H1 (cell line): Measurements from ENCODE around the gene NRIP2. TPM values are rescaled to one million over a fixed set of nuclear protein-coding genes. Genes with fewer than 3 reads are reported as not detected.

Experiments
- CTCF ChIA-PET: fragments of 300-600 bp; sonication (Branson Sonifier 250); formaldehyde crosslinking; loops from one replicate; lab custom pipeline; 2021; ENCODE audit not compliant: partially characterized antibody; lab: Charles Lee
- POLR2A ChIA-PET: fragments of 300-600 bp; sonication (Branson Sonifier 250); formaldehyde crosslinking; loops from one replicate; lab custom pipeline; 2021; ENCODE audit warnings: inconsistent platforms; ENCODE audit not compliant: partially characterized antibody; lab: Charles Lee
- DNase-seq, 2 experiments: peaks; one replicate each; pipeline versions ENCODE4 v3.0.0 to v3.0.0-alpha.2; 2010 to 2022; ENCODE audit warnings: low spot score in 2 of 2, low read depth in 1 of 2, mixed read lengths in 1 of 2
- FAIRE-seq: peaks from 2 replicates; lab custom pipeline; 2011; peaks lifted over from hg19 to GRCh38; lab: Jason Lieb, UNC
- H2AFZ ChIP-seq: 2 replicates; pipeline ENCODE4 v1.8.1; 2012; ENCODE audit warnings: low read length, inconsistent platforms
- H2AK5ac ChIP-seq: 2 replicates; pipeline ENCODE4 v1.6.1; 2013; ENCODE audit warnings: low read depth, low read length
- H2BK120ac ChIP-seq: replicated peaks from 2 replicates; pipeline ENCODE3; 2013; ENCODE audit warnings: low read depth, low read length, inconsistent platforms
- H2BK12ac ChIP-seq: 2 replicates; pipeline ENCODE4 v1.6.1; 2013; ENCODE audit warnings: low read depth, low read length
- H2BK15ac ChIP-seq: 2 replicates; pipeline ENCODE4 v1.6.1; 2013; ENCODE audit warnings: low read length
- H2BK20ac ChIP-seq: 2 replicates; pipeline ENCODE4 v1.6.1; 2013; ENCODE audit warnings: low read length
- H2BK5ac ChIP-seq: 2 replicates; pipeline ENCODE4 v1.6.1; 2013; ENCODE audit warnings: low read depth, low read length
- H3K14ac ChIP-seq: 2 replicates; pipeline ENCODE4 v1.6.1; 2013; ENCODE audit warnings: inconsistent platforms; ENCODE audit not compliant: insufficient read length
- H3K18ac ChIP-seq: 2 replicates; pipeline ENCODE4 v1.6.1; 2013; ENCODE audit warnings: low read length; ENCODE audit errors: extremely low read depth
- H3K23ac ChIP-seq: 2 replicates; pipeline ENCODE4 v1.6.1; 2013; ENCODE audit warnings: inconsistent platforms; ENCODE audit not compliant: insufficient read length
- H3K23me2 ChIP-seq: 2 replicates; pipeline ENCODE4 v1.6.1; 2013; ENCODE audit warnings: low read depth, low read length
- H3K27ac ChIP-seq: 2 replicates; pipeline ENCODE4 v1.6.1; 2011; ENCODE audit warnings: low read depth, low read length, inconsistent platforms
- H3K27me3 ChIP-seq, 4 experiments: replicated peaks in 1 of 4; 1 replicate in 1 of 4; 2 replicates in 3 of 4; pipeline versions ENCODE4 v1.6.1 to v1.8.1; 2011 to 2013; ENCODE audit warnings: low read length in 3 of 4, mild to moderate bottlenecking in 3 of 4, inconsistent platforms in 2 of 4, mixed read lengths in 2 of 4, moderate library complexity in 1 of 4; ENCODE audit not compliant: control insufficient read depth in 3 of 4, insufficient read depth in 3 of 4; ENCODE audit errors: extremely low read depth in 1 of 4
- H3K36me3 ChIP-seq, 4 experiments: 2 replicates each; pipeline versions ENCODE4 v1.6.1 to v1.8.1; 2011 to 2013; ENCODE audit warnings: mild to moderate bottlenecking in 4 of 4, low read length in 3 of 4, moderate library complexity in 2 of 4, control low read depth in 1 of 4, inconsistent platforms in 1 of 4; ENCODE audit not compliant: insufficient read depth in 4 of 4, control insufficient read depth in 2 of 4
- H3K4ac ChIP-seq: replicated peaks from 2 replicates; pipeline ENCODE3; 2013; ENCODE audit warnings: low read length, low read depth, mixed read lengths, inconsistent platforms; ENCODE audit not compliant: insufficient read length
- H3K4me1 ChIP-seq, 4 experiments: replicated peaks in 1 of 4; 1 replicate in 1 of 4; 2 replicates in 3 of 4; pipeline versions ENCODE4 v1.6.1 to v1.8.1; 2011 to 2013; ENCODE audit warnings: low read length in 3 of 4, inconsistent platforms in 2 of 4, mixed read lengths in 1 of 4; ENCODE audit not compliant: insufficient read depth in 4 of 4, control insufficient read depth in 3 of 4
- H3K4me2 ChIP-seq, 2 experiments: 2 replicates each; pipeline versions ENCODE4 v1.6.1 to v1.8.1; 2011 to 2013; ENCODE audit warnings: low read depth in 2 of 2, low read length in 2 of 2, control low read depth in 1 of 2, inconsistent platforms in 1 of 2, mild to moderate bottlenecking in 1 of 2; ENCODE audit not compliant: insufficient read depth in 1 of 2
- H3K4me3 ChIP-seq, 4 experiments: fragments of 200-600, 300-600 bp in 1 of 4; sonication (generic), shearing (Covaris generic), sonication (Bioruptor Twin) in 1 of 4; 2 replicates each; pipeline versions ENCODE4 v1.5.1 to v1.8.1; 2011 to 2016; ENCODE audit warnings: low read length in 4 of 4, low read depth in 3 of 4, control low read depth in 2 of 4, inconsistent platforms in 2 of 4, mild to moderate bottlenecking in 2 of 4, mixed read lengths in 1 of 4, moderate library complexity in 1 of 4; ENCODE audit not compliant: insufficient read depth in 2 of 4; ENCODE audit errors: extremely low read depth in 1 of 4
- H3K56ac ChIP-seq: replicated peaks from 2 replicates; pipeline ENCODE3; 2013; ENCODE audit warnings: low read depth, mild to moderate bottlenecking, mixed read lengths, low read length, inconsistent platforms; ENCODE audit not compliant: insufficient read length
- H3K79me1 ChIP-seq: 2 replicates; pipeline ENCODE4 v1.6.1; 2013; ENCODE audit warnings: low read depth, low read length, control low read depth
- H3K79me2 ChIP-seq, 2 experiments: 2 replicates each; pipeline versions ENCODE4 v1.6.1 to v1.8.1; 2012 to 2013; ENCODE audit warnings: low read length in 2 of 2, mild to moderate bottlenecking in 2 of 2, inconsistent platforms in 1 of 2; ENCODE audit not compliant: insufficient read depth in 2 of 2, control insufficient read depth in 1 of 2
- H3K9ac ChIP-seq, 4 experiments: replicated peaks in 1 of 4; 1 replicate in 1 of 4; 2 replicates in 3 of 4; pipeline versions ENCODE4 v1.6.1 to v1.8.1; 2011 to 2013; ENCODE audit warnings: low read depth in 3 of 4, low read length in 3 of 4, control low read depth in 2 of 4, mild to moderate bottlenecking in 2 of 4, moderate library complexity in 2 of 4, inconsistent platforms in 1 of 4; ENCODE audit errors: extremely low read depth in 1 of 4
- H3K9me3 ChIP-seq, 2 experiments: 2 replicates each; pipeline versions ENCODE4 v1.6.1 to v1.8.1; 2012 to 2013; ENCODE audit warnings: mild to moderate bottlenecking in 2 of 2, moderate library complexity in 2 of 2, control low read depth in 1 of 2, inconsistent platforms in 1 of 2, low read depth in 1 of 2, low read length in 1 of 2, mixed read lengths in 1 of 2; ENCODE audit not compliant: insufficient read depth in 2 of 2
- H4K20me1 ChIP-seq, 2 experiments: replicated peaks in 1 of 2; 2 replicates each; pipeline versions ENCODE3 to v1.8.1; 2011 to 2013; ENCODE audit warnings: inconsistent platforms in 2 of 2, low read length in 2 of 2, mild to moderate bottlenecking in 1 of 2; ENCODE audit not compliant: insufficient read depth in 2 of 2, control insufficient read depth in 1 of 2
- H4K5ac ChIP-seq: 2 replicates; pipeline ENCODE4 v1.6.1; 2013; ENCODE audit warnings: low read length, low read depth, mixed read lengths, inconsistent platforms; ENCODE audit not compliant: insufficient read length
- H4K8ac ChIP-seq: 2 replicates; pipeline ENCODE4 v1.8.0; 2013; ENCODE audit warnings: mild to moderate bottlenecking, moderate library complexity, low read length, inconsistent platforms; ENCODE audit not compliant: insufficient read depth; ENCODE audit errors: extremely low read depth
- H4K91ac ChIP-seq: replicated peaks from 2 replicates; pipeline ENCODE3; 2013; ENCODE audit warnings: low read length, mixed read lengths, inconsistent platforms; ENCODE audit not compliant: insufficient read length
- HDAC2 ChIP-seq, 2 experiments: fragments of 300-600 bp in 1 of 2; sonication (generic) in 1 of 2; IDR thresholded peaks; 2 replicates each; pipeline ENCODE4 v1.6.1; 2011 to 2012; ENCODE audit warnings: low read depth in 2 of 2, low read length in 2 of 2, mild to moderate bottlenecking in 2 of 2, moderate library complexity in 2 of 2, borderline replicate concordance in 1 of 2, inconsistent platforms in 1 of 2
- JUN ChIP-seq: IDR thresholded peaks from 2 replicates; pipeline ENCODE4 v1.6.1; 2011; ENCODE audit warnings: low read depth, mild to moderate bottlenecking, improper control_type of control experiment, low read length
- TAF1 ChIP-seq: IDR thresholded peaks from 2 replicates; pipeline ENCODE4 v1.6.1; 2011; ENCODE audit warnings: mild to moderate bottlenecking, low read depth, low read length
- WGBS, 2 experiments: shearing (Covaris generic) in 1 of 2; methylation state at CpG; one replicate each; pipeline versions ENCODE4 v1.1.6 to v1.1.7; 2013 to 2015; ENCODE audit warnings: low lambda C conversion rate in 2 of 2, mixed read lengths in 2 of 2, inconsistent platforms in 1 of 2, low coverage in 1 of 2, missing lambda C conversion rate in 1 of 2; ENCODE audit not compliant: insufficient replicate concordance in 2 of 2, insufficient coverage in 1 of 2, insufficient read length in 1 of 2; ENCODE audit errors: extremely low coverage in 1 of 2, missing lambda C conversion rate in 1 of 2; 5-methylcytosine and 5-hydroxymethylcytosine counted together
- polyA plus RNA-seq, 7 experiments: library from polyadenylated mRNA; depleted of rRNA in 3 of 7; stranded (reverse) in 5 of 7; unstranded in 2 of 7; fragments of >200 nt in 5 of 7; fragments of 200-250 nt in 2 of 7; gene quantifications; 1 replicate in 5 of 7; 2 replicates in 1 of 7; 4 replicates in 1 of 7; pipeline versions ENCODE4 v1.2.1 to v1.2.3, GENCODE V29; 2011 to 2013; ENCODE audit warnings: missing spikeins in 2 of 7, mixed read lengths in 2 of 7
- total RNA-seq: library from RNA; stranded (reverse); fragmentation: NEBNext Ultra II Directional; extraction: Animal tissue kit (Norgen Biotek cat#: 25700); gene quantifications from 2 replicates; pipeline ENCODE4 v1.2.1, GENCODE V29; 2021
- TF ChIP-seq, protein P1 (sequence below), 3 experiments: IDR thresholded peaks; 1 replicate in 2 of 3; 2 replicates in 1 of 3; pipeline versions ENCODE4 v1.5.1 to v1.6.1; 2011; ENCODE audit warnings: low read length in 3 of 3, mild to moderate bottlenecking in 3 of 3, inconsistent platforms in 2 of 3, low read depth in 1 of 3, moderate library complexity in 1 of 3; ENCODE audit not compliant: insufficient read depth in 1 of 3; ENCODE audit errors: control extremely low read depth in 1 of 3

The NRIP2 gene
- total and polyA plus RNA-seq, 2 of the 8 experiments (the other 6 are each of a cell fraction or from before 2014, with no cell fraction given): 0.06 TPM; not detected in 1

DNA sequence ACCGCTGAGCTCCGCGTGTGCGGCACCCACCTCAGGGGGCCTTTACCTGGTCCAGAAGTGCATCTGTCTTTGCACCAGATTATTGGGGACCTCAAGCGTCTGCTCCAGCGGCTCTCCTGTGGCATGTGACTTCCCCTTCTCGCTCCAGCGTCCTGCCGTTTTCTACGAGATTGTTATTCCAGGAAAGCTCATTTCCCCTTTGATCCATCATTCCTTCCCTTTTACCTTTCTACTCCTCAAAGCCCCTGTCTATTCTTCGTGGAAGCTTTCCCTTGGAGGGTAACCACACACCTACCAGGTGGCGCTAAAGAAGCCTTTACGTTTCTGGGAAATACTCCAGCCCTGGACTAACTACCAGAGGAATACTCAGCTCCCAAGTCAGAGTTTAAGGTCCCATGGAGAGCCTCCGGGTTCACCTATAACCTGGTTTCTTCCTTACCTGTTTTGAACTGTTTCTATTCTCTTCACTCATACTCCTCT lies 38.6 kb downstream of the NRIP2 start:
- Histone ChIP-seq H3K79me1 (peaks cover 5% of the 10 kb centered on the region; the same call in 1 of the 2 replicates), H2AFZ (no peak overlapping the region), H3K18ac (no peak overlapping the region; the same call in 1 of the 2 replicates), H4K5ac (no peak overlapping the region), H2BK12ac (no peak overlapping the region; the same call in 1 of the 2 replicates), H2BK15ac (no peak overlapping the region), H3K4me1 (peaks cover 4 to 6% (median 5%) of the 10 kb centered on the region in 4 experiments; a peak in 5 of 7 replicates), H3K27ac (no peak overlapping the region), H3K27me3 (peaks cover 0 to 6% (median 4%) of the 10 kb centered on the region in 4 experiments; a peak in 6 of 7 replicates), H3K9ac (peak overlapping the region in 3 of 4 experiments; percentile 0 to 67 (median 22); a peak in 4 of 7 replicates), H3K56ac (no peak overlapping the region), H2BK5ac (peak overlapping the region; percentile 68; the same call in 1 of the 2 replicates), H4K20me1 (peaks cover 14 to 22% of the 10 kb centered on the region in 2 experiments), H2BK20ac (no peak overlapping the region), H3K9me3 (no peaks in the 10 kb centered on the region), H4K8ac (no peak overlapping the region), H3K4me2 (peak overlapping the region; percentile 76 to 86), H3K36me3 (peaks cover 31 to 44% (median 38%) of the 10 kb centered on the region in 4 experiments), H2BK120ac (no peak overlapping the region), H3K4me3 (peak overlapping the region; percentile 59 to 73 (median 66)), H3K79me2 (peaks cover 0 to 25% of the 10 kb centered on the region in 2 experiments; a peak in 2 of 4 replicates), H3K14ac (no peak overlapping the region), H4K91ac (no peak overlapping the region), H3K23me2 (peaks cover 11% of the 10 kb centered on the region; the same call in 1 of the 2 replicates), H3K23ac (no peak overlapping the region), H2AK5ac (no peak overlapping the region), H3K4ac (peak overlapping the region; percentile 4)
- FAIRE-seq (no peak), DNase-seq (no peak)
- TF ChIP-seq JUN (no peak), HDAC2 (IDR thresholded peaks at IDR 0.05; ENCODE audit: borderline replicate concordance in 1 of 2, low read depth in 2 of 2, low read length in 2 of 2) (no peak), TAF1 (no peak)
- TF ChIP-seq, protein P1, sequence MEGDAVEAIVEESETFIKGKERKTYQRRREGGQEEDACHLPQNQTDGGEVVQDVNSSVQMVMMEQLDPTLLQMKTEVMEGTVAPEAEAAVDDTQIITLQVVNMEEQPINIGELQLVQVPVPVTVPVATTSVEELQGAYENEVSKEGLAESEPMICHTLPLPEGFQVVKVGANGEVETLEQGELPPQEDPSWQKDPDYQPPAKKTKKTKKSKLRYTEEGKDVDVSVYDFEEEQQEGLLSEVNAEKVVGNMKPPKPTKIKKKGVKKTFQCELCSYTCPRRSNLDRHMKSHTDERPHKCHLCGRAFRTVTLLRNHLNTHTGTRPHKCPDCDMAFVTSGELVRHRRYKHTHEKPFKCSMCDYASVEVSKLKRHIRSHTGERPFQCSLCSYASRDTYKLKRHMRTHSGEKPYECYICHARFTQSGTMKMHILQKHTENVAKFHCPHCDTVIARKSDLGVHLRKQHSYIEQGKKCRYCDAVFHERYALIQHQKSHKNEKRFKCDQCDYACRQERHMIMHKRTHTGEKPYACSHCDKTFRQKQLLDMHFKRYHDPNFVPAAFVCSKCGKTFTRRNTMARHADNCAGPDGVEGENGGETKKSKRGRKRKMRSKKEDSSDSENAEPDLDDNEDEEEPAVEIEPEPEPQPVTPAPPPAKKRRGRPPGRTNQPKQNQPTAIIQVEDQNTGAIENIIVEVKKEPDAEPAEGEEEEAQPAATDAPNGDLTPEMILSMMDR (IDR thresholded peaks at IDR 0.05; ENCODE audit: control extremely low read depth in 1 of 3, insufficient read depth in 1 of 3, low read depth in 1 of 3, low read length in 3 of 3): peak in 1 of 3 experiments; percentile 6; a peak in 1 of 4 replicates
- ChIA-PET POLR2A (interaction anchor here (0.9 to 5.0 kb wide), 14 partner anchors 8 to 164 kb away, joined by 3 to 54 read pairs (median 5); partner anchors contain the start of gene ITFG2), CTCF (interaction anchor here (1.0 to 5.2 kb wide), 14 partner anchors 10 to 113 kb away, joined by 3 to 34 read pairs (median 6); partner anchors contain the start of gene ITFG2)
- WGBS, 2 experiments: 15% methylated on average over 14 of the region's 14 CpGs; no CpG with 5 or more reads in 1 of the 2 experiments
